CD4-positive, alpha-beta T cell treated with Interleukin-1 beta for 1 hour (primary cell): ENCODE results near the gene NEURL1.
A peak's percentile ranks its signal among the peaks of the same experiment; 100 is the strongest.
"Not testable (repeated sequence)": the region's sequence is repeated elsewhere in the genome, so short reads cannot be mapped to it uniquely, and the experiment has no call there.

Source experiments
- DNase-seq, 2 donors: peaks; one replicate each; pipeline ENCODE4 v3.0.0-alpha.2; 2020 to 2022

NEURL1 gene

GRCh38 chr10:103463499-103463898 is 30.0 kb upstream of the NEURL1 start:
- no peak for DNase-seq

GRCh38 chr10:103465411-103466179 is 27.9 kb upstream of the NEURL1 start:
- DNase-seq = no peak

- DNase-seq = no peak
Measured at GRCh38 chr10:103466734-103467133, 26.8 kb upstream of the NEURL1 start.

GRCh38 chr10:103467406-103467805 is 26.1 kb upstream of the NEURL1 start:
- DNase-seq = peak in 1 of 2 donors; percentile 40

GRCh38 chr10:103469201-103469600 is 24.3 kb upstream of the NEURL1 start:
- no peak for DNase-seq

GRCh38 chr10:103470761-103471653 is 22.5 kb upstream of the NEURL1 start:
- DNase-seq = peak; percentile 80 to 81

GRCh38 chr10:103472005-103472404 is 21.5 kb upstream of the NEURL1 start:
- DNase-seq = no peak

GRCh38 chr10:103473261-103473671 is 20.2 kb upstream of the NEURL1 start:
- no peak for DNase-seq

GRCh38 chr10:103474077-103474476 is 19.4 kb upstream of the NEURL1 start:
- no peak for DNase-seq

GRCh38 chr10:103475437-103475836 is 18.1 kb upstream of the NEURL1 start:
- DNase-seq = no peak

GRCh38 chr10:103476046-103476768 is 17.3 kb upstream of the NEURL1 start:
- DNase-seq = peak in 1 of 2 donors; percentile 29

- no peak for DNase-seq
Measured at GRCh38 chr10:103478671-103479070, 14.8 kb upstream of the NEURL1 start.

- no peak for DNase-seq
Measured at GRCh38 chr10:103479135-103479534, 14.4 kb upstream of the NEURL1 start, which contains the start of gene CALHM3. CALHM3 (minus strand) TSS chr10:103479240; CDS start chr10:103479032, 208 bp downstream.

GRCh38 chr10:103480521-103480920 is 13.0 kb upstream of the NEURL1 start:
- DNase-seq = no peak

- DNase-seq = peak; percentile 48 to 80
Measured at GRCh38 chr10:103481974-103482531, 11.5 kb upstream of the NEURL1 start.

- DNase-seq = not testable (repeated sequence)
Measured at GRCh38 chr10:103486635-103487409, 6.7 kb upstream of the NEURL1 start.

GRCh38 chr10:103487410-103487708 is 6.1 kb upstream of the NEURL1 start:
- DNase-seq = no peak

GRCh38 chr10:103490986-103491314 is 2.6 kb upstream of the NEURL1 start:
- no peak for DNase-seq

- no peak for DNase-seq
Measured at GRCh38 chr10:103491729-103492364, 1.7 kb upstream of the NEURL1 start.

- no peak for DNase-seq
Measured at GRCh38 chr10:103492655-103493261, 747 bp upstream of the NEURL1 start.
